Measurements from ENCODE around the gene NCOR1.
"Not testable (repeated sequence)": the region's sequence is repeated elsewhere in the genome, so short reads cannot be mapped to it uniquely, and the experiment has no call there.

Gene NCOR1

DNA sequence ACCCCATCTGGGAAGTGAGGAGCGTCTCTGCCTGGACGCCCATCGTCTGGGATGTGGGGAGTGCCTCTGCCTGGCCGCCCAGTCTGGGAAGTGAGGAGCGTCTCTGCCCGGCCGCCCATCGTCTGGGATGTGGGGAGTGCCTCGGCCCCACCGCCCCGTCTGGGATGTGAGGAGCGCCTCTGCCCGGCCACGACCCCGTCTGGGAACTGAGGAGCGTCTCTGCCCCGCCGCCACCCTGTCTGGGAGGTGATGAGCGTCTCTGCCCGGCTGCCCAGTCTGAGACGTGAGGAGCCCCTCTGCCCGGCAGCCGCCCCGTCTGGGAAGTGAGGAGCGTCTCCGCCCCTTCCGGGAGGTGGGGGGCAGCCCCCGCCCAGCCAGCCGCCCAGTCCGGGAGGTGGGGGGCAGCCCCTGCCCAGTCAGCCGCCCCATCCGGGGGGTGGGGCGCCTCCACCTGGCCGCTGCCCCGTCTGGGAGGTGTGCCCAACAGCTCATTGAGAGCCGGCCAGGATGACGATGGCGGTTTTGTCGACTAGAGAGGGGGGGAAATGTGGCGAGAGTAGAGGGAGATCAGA lies 69.9 kb downstream of the NCOR1 start:
- DNase-seq = not testable (repeated sequence)

DNA sequence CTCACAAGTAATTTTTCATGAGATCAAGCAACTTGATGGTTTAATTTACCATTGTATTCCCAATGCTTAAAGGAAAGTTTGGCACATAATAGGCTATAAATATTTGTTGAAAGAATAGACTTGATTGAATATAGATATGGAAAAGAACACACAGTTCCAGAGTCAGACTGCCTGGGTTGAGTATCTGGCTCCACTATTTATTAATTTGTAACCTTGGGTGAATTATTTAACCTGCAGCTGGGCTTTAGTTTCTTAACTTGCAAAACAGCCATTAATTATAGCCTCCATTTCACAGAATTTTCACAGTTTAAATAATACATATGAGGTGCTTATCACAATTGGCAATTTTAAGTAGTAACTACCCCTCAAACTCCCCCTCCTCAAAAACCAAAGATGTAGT lies 73.6 kb downstream of the NCOR1 start:
- no peak for DNase-seq

DNA sequence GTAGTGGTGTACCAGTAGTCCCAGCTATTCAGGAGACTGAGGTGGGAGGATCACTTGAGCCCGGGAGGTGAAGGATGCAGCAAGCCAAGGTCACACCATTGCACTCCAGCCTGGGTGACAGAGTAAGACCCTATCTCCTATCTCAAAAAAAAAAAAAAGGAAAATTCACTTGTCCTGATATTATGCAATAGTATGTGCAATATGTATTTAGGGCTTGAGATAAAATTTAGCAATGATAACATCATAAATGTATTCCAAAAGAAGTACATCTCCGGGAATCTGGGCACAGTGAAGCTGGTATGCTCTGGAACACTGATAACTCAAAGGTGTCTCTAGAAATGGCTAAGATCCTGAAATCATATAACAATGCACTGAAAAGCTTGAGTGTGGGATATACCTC lies 74.5 kb downstream of the NCOR1 start:
- DNase-seq = no peak

DNA sequence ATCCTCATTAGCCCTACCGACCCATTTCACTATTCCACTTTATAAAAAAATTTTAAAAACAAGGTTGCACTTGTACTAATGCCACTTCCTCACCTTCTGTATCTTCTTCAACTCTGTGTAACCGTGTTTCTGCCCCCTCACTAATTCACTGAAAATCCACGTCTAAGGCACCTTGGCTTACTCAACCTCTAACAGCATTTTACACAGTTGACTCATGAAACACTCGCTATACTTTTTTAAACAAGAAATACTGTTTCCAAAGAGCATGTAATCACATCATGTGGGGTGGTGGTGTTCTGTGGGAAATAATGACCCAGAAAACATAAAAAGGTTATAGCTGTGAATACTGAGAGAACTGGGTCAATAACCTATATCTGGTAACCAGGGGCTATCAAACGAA lies 79.9 kb downstream of the NCOR1 start:
- peak; percentile 3 for DNase-seq

DNA sequence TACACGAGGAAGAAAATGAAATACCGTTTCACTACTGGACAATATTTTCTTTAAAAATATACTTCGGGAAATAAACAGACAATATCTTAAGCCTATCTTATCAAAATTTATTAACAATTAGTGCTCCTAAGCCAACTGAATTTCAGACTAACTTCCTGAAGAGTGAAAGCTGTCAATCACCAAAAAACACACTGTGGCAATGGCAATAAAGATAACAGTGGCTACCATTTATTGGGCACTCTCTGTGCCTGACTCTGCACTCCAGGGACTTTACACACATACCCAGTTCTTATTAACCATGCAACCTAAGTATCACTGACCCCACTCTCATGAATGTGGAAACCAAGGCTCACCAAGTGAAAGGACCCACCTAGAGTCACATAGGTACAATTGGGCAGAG lies 83.7 kb downstream of the NCOR1 start:
- DNase-seq = no peak

DNA sequence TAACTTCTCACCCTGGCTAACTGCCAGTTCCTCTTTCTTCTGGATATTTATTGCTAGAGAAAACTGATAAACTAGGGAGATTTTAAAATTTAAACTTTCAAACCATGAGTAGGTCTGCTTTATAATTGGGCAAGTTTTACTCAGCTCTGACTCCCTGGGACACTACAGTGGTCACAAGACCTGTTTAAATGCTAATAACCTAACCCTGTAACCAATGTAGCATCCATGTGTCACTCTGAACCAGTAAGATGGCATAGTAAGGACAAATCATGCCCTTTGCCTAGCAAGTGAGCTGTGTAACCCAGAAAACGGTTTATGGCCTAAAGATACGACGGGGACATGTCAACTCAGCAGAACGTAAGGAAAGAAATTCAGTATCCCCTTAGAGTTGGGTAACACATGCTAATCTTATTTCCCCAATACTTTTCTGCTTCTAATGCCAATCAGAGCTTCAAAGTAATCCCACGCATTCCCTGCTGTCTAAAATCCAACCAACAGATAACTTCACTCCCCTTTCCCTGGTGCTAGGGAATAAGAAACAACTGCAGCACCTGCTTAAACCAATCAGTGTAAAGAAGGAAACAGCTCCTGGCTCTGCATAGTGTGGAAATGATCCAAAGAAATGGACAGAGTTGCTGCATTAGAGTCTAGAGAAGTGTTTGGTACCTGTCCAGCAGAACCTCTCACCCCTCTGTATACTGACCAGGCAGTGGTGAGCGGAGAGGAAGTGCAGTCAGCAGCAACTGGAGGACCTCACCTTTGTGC lies 85.7 kb downstream of the NCOR1 start:
- DNase-seq = no peak

DNA sequence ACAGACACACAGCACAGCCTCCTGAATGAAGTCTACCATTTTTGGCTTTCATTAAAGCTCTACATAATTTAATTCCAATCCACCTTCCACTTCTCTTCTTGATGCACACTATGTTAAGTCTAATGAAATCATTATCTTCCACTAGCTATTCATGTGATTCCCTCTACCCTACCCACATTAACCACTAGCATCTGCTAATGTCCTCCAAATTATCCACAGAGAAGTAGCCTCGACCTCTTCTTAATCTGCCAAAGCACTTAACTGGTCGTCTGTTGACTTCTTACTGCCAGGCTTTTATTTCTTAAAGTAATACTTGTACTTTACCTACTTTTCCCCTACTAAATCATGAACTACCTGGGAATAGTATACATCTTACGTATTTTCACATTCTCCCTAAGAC lies 91.8 kb downstream of the NCOR1 start:
- DNase-seq = no peak

DNA sequence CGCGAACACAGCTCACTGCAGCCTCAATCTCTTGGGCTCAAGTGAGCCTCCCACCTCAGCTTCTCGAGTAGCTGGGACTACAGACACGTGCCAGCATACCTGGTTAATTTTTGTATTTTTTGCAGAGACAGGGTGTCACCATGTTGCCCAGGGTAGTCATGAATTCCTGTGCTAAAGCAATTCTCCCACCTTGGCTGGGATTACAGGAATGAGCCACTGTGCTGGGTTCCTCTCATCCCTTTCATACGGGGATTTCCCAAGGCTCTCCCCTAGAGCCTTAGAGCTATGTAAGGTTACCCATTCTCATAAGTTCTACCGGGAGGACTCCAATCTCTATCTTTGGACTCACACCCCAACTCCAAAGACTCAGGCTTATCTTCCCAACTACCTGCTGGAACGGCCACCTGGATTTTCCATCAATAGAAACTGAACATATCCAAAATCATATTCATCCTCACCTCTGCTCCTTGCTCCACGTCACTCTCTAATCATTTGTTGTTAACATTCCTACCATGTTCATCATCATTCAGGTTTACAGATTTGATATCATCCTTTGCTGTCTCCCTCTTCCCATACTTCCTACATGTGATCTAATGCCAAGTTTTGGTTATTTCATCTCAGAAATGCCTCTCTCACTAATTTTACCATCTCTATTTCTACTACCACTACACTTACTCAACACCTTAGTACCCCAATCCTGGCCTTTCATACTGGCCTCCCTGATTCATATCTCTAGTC lies 92.5 kb downstream of the NCOR1 start:
- DNase-seq = peak; percentile 15

DNA sequence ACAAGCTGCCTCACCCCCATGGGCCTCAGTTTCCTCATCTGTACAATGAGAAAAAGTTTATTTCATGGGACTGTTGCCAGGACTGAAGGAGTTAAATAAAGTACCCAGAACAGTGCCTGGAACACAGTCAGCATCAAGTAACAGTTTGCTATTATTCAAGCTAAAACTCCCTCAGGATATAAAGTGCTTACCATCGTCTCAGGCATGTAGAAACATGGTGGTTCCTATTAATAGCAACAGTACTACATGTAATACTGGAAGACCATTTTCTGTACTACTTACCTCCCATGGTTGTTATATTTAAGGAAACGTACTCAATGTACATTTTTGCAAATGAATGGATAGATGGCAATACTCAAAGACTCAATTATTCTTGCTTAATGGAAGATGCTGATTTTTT lies 93.4 kb downstream of the NCOR1 start:
- DNase-seq = no peak

DNA sequence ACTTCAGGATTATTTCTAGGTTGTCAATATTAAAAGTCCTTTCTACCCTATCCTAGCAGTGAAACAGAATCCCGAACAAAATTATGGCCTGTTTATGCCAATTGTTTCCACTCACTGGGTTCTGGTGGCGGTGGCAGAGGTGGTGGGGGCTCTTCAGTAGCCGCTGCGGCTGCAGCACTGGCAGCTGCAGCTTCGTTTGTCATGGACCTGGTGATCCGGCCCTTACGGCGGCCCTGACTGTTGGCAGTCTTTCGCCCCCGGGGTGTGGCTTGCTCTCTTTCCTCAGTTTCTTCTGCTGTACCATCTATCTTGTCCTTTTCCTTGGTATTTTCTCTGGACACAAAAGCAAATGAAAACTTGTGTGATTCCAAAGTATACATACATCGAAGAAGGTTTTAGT lies 94.4 kb downstream of the NCOR1 start:
- no peak for DNase-seq

DNA sequence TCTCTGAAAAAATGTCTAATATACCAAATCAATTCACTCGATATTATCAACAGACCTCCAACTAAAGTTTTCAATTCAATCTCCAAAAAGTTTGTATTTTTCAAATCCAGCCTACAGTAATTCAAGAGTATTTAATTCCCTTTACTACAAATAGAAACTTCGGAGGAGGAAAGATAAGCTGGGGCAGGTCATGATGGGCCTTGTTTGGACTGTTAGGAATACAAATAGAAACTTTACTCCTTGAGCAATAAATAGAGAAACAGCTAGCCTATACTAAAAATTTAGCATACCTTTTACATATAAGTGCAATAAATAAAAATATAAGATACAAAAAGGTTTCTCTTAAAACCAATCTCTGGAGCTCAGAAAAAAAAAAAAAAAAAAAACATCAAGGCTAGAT lies 98.2 kb downstream of the NCOR1 start:
- DNase-seq = no peak

DNA sequence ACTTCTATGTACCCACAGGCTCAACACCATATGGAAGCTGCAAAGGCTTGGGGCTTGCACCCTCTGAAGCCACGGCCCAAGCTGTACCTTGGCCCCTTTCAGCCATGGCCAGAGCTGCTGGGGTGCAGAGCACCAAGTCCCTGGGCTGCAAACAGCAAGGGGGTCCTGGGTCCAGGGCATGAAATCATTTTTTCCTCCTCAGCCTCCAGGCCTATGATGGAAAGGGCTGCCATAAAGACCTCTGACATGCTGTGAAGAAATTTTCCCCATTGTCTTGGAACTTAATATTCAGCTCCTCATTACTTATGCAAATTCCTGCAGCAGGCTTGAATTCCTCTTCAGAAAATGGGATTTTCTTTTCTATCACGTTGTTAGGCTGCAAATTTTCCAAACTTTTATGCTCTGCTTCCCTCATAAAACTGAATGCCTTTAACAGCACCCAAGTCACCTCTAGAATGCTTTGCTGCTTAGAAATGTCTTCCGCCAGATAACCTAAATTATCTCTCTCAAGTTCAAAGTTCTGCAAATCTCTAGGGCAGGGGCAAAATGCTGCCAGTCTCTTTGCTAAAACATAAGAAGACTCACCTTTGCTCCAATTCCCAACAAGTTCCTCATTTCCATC lies 100.1 kb downstream of the NCOR1 start:
- not testable (repeated sequence) for DNase-seq

DNA sequence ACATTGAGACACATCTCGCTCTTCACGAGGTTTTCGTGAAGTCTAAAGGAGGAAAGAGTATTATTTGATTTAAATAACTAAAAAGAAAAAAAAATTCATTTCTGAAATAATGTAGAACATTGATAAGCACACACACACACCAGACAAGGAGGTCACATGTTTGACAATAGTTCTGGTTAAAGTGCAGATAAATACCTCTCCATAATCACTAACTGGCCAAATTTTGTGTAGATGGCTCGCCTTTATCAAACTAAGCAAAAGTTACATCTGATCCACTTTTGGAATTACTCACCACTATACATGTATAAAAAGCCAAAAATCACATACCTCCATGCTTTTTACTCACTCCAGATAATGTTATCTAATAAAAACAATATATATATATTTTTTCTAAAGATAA lies 106.5 kb downstream of the NCOR1 start:
- no peak for DNase-seq

DNA sequence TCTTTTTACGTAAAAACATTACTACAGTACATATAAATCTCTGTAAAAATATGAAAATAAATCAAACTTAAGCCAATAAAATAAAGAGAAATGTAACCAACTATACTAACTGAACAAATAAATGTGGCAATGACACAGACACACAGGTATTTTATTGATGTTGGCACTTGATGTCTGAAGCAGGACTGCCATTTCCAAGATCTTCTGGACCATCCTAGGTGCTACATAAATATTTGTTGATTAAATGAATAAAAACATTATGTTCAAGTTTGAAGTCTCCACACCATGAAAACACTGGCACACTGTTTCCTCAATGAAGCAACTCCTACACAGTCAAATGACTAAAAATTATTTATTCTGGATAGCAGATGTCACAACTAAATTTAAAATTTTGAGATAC lies 106.9 kb downstream of the NCOR1 start:
- DNase-seq = no peak

DNA sequence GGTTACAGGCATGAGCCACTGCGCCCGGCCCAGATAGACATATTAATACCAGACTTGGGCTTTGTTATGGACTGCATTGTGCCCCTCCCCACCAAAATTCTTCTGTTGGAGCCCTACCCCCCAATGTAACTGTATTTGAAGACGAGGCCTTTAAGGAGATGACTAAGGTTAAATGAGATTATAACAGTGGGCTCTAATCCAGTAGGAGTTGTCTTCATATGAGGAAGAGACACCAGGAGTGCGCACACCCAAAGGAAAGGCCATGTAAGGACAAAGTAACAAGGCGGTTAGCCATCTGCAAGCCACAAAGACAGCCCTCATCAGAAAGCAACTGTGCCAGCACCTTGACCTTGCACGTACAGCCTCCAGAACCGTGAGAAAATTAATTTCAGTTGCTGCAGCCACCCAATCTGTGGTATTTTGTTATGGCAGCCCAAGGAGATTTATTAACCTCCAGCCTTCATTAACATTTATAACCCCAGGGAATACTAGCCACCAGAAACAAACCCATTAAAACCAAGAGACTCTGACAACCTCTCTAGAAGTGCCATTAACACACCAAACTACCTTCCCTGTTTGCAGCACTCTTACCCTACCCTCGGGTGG lies 108.1 kb downstream of the NCOR1 start:
- no peak for DNase-seq

DNA sequence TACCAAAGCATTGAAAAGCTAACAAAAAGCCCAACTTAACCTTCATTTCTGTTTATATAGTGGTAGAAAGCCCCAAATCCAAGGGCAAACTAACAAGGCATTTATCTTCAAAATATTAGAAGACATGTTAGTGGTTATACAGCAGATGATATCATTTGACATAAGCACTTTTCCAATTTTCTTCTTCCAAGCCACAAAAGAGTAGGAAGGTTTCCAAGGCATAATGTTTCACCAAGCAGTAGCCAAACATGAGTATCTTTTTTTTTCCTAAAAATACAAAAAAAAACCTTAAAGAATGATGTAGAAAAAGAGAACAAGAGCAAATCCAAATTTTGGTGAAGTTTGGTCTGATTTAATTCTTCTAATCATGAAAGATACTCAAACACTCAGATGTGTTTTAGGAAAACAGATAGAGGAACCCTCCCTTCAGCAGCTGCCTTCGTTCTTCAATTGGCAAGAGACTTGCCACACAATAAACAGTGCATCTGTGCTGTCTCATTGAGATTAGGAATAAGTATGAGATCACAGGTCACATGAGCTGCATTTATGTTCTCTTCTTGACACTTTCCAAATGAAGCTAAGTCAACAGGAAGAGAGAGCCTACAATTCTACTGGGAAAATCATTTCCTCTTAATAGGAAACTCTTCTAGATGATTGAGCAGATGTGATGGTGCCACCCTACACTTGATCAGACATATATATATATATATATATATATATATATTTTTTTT lies 109.0 kb downstream of the NCOR1 start:
- peak; percentile 54 for DNase-seq

DNA sequence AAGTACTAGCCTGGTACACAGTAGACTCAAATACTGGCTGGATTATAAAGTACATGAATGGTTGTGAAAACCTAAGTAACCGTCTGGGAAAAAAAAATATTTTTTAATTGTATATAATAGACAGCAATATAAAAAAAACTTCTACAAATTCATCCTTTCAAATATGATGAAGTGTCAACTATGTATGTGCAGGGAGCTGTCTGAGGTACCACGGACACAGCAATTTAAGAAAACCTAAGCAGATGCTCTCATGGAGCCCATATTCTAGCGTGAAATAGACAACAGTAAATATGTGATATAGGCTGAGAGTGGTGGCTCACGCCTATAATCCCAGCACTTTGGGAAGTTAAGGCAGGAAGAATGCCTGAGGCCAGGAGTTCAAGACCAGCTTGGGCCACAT lies 111.1 kb downstream of the NCOR1 start:
- no peak for DNase-seq

DNA sequence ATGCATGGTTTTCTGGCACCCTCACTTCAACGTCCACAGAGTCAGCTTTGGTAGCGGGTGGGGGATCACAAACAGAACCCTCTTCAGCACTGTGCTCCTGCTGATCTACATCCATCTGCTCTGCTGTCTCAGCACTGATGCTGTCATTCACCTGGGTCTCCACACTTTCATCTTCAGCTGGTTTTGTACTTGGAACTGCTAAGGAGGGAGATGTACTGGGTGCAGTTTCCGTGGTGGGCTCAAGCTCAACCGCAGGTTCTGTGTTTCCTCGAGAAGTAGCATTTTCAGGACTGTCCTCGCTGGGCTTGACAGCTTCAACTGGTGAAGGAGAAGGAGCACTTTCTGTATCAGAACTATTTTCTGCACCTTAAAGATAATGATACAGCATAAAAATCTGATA lies 113.9 kb downstream of the NCOR1 start:
- DNase-seq = no peak

DNA sequence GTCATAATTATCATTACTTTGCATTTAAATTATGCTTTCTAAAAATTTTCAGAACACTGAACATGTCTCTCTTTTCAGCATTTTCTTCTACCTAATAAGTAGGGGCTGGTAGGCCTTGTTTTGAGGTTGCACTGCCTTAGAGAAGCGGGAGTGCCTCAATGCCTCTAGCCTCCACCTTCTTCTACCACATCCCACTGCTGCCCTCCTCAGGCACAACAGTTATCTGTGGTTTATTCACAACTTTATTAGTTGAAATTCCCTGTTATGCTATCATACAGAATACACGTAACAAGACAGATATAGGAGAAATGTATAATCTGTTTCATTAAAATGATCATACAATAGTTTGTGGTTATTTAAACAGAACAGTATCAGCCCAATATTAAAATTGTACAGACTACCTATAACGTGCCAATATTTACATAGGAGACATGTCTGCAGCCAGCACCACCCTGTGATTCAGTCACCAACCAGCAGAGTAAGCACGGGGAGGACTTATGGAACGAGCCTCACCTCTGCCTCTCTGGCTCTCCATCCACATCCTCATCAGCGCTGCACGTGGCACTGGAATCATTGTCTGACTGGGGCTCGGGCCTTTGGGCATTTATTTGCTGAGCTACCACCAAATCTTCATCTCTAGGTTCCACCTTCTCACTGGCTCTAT lies 114.5 kb downstream of the NCOR1 start:
- no peak for DNase-seq

DNA sequence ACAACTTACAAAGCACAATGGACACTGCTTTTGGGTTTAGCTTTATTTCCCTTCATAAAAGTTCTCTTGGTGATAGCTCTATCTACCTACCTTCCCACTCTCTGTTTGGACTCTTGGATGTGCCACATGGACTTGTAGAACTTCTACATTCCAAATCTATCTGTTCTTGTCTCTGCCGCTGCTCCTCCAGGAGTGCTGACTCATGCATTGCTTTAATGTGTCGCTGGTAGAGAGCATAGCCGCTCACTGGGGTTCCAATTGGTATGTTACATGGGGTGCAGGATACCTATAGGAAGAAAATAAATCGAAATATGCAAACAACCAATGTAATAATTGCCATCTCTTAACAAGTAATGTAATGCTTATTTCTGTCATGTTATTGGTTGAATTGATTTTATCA lies 123.6 kb downstream of the NCOR1 start:
- no peak for DNase-seq

DNA sequence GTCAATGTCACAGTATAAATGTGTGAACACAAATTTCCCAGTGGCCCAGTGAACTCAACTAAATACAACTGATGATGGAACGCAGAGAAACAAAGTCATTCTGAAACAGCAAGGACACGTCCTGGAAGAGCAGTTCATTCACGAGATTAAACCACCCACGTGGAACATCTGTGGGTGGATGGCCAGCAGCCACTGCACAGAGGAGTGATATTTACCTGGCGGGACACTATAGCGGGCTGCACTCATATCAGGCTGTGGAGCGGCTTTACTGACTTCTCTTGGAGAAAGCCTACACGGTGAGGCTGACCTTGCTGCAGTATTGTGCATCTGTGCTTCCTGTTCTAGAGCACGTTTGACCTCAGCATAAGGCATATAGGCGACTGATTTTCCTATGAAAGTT lies 128.4 kb downstream of the NCOR1 start:
- DNase-seq = no peak

DNA sequence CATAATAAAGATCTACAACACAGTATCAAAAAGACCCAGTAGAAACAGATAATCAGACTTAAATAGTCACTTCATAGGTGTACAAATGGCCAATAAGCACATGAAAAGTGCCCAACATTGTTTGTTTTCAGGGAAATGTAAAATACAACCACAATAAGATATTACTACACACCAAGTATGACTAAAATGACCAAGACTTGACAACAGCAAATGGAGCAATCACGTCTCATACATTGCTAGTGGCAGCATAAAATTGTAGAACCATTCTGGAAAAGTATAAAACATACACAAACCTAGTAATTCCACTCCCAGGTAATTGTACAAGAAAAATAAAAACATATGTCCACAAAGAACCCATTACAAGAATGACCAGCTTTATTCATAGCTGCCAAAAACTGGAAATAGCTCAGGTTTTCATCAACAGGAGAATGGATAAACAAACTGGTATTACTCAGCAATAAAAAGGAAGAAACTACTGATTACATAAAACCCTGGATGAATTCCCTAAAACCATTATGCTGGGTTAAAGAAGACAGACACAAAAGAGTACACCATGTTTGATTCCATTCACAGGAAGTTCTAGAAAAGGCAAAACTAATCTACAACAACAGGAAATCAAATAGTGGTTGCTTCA lies 130.2 kb downstream of the NCOR1 start:
- DNase-seq = peak; percentile 78
